HG03469 (cell line): ENCODE measurements around the gene CHCHD6.

Experiments used
- ATAC-seq: cut with Tn5 transposase; IDR thresholded peaks from one replicate; pipeline ENCODE4 v1.9.1; 2021; ENCODE audit warnings: mild to moderate bottlenecking, moderate library complexity, moderate number of reproducible peaks; ENCODE audit not compliant: unreplicated experiment

CHCHD6 gene

DNA sequence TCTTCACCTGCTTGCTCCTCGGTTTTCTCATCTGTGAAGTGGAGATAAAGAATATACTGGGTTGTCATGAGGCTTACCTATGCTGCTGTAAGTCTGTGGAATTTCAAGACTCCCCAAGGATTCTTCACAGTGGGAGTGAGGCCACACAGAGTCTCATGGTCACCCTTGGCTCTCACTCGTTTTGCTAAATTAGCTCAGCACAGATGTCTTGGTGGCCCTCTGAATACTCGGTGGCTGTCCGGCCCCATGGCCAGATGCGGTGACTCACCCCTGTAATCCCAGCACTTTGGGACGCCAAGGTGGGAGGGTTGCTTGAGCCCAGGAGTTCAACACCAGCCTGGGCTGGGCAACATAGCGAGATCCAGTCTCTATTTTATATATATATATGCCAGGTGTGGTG is 5.0 kb upstream of the CHCHD6 start:
- ATAC-seq = no peak

DNA sequence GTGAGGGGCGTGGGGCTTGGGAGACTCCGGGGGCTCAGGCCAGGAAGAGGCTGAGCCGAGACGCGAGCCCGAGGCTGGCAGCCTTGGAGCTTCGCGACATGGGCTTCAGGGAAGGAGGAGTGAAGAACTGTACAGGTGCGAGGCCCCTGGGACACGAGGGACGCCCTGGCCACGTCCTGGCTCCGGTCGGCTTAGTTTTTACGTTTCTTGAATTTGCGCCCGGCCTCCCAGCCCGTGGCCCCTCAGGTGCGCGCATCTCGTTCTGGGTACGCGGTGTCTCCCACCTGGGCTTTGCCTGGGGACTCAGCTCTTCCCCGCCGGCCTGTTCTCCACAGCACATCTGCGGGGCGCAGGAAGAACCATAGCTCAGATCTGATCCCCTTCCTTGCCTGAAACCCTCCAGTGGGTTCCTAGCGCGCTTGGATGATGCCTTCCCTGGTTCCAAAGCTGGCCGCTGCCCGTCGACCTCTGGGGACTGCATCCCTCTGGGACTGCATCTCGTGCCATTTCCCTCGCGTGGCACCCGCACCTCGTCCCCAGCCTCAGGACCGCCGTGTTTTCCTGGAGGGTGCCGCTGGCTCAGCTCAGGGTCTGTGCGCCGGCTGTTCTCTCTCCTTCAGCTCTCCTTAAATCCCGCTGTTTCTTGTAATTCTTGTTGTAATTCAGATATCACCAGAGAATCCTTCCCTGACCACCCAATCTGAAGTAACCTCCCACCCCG is 614 bp downstream of the CHCHD6 start:
- no peak for ATAC-seq

DNA sequence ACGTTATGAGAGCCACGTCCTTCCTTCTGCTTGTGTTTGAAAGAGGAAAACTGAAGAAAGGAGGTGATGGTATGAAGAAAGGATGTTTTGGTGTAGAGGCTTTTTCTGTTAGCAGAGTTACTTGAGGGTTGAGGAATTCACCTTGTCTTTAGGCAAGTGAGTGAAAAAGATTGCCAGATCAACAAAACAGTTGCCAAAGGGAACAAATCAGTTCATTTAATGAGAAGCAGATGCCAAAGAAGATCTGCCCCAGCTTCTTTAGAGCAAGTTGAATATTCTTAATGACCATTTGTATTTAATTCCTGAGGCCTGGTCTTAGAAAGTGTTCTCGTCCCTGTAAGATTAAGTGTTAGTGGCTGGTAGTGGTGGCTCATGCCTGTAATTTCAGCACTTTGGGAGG is 2.6 kb downstream of the CHCHD6 start:
- no peak for ATAC-seq

DNA sequence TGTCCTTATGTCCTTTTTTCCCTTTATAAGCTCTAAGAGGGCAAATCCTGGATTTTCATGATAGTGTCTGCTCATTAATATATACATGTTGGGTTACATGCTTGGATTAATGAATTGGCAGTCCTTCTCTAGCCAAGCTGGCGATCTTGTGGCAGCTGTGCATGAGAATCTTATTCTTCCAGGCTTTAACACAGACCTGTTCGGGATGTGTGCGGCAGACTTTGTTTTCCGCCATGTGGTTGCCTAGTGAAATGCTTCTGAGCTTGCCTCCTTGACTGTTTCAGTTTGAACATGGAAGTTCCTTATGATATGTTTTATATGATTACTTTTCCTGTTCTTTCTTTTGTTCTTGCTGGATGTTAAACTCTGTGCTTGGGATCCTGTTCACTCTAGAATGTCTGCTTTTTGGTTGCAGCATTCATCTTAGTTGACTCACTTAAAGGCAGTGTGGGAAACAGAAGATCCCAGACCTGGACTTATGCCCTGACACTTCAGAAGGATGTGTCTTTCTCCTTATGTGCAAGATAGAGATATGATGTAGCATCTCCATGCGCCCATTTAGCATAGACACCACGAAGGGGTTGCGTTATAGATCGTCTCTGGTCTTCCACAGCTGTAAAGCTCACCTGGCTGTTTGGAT is 7.2 kb downstream of the CHCHD6 start:
- ATAC-seq = no peak

DNA sequence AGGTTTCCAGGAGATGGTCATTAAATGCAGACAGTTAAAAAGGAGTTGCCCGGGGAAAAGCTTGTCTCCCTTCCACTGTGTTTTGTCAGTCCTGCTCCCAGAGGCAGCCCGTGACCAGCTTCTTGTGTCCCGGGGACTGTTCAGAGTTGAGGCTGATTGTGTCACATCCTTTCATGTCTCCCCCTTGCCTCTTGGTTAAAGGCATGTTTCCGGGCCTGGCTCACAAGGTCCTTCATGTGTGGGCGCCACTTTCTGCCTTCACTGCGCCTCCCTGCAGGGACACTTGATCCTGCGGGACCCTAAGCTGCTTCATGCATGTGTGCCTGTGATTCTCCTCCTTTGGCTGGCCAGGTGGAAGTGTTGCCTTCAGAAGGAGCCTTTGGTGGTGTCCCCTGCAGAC is 9.2 kb downstream of the CHCHD6 start:
- no peak for ATAC-seq

DNA sequence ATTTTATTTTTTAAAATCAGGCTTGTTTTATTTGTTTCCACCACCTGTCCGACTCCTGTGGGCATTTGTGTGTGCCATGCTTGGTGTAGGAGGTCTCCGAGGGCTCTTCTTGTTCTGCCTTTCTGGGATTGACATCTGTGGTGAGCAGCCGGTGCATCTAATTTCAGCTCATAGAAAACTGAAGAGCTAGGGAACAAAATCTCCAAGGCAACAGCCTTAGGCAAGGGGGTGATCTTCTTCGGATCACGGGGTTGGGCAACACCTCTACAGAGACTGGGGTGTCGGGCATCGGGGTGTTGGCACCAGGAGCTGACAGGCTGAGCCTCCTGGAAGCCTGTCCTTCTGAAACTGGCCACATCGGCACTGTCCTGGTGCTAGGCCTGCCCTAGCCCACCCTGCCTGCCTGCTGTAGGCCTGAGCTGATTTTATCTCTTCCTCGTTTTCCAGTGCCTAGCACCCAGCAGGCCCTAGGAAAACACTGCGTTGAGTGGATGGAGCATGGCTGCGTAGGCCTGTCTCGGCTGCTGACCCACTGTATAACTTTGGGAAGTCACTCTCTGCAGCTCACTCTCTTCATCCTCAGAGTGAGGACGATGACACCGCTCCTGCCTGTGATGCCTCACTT is 10.3 kb downstream of the CHCHD6 start:
- no peak for ATAC-seq

DNA sequence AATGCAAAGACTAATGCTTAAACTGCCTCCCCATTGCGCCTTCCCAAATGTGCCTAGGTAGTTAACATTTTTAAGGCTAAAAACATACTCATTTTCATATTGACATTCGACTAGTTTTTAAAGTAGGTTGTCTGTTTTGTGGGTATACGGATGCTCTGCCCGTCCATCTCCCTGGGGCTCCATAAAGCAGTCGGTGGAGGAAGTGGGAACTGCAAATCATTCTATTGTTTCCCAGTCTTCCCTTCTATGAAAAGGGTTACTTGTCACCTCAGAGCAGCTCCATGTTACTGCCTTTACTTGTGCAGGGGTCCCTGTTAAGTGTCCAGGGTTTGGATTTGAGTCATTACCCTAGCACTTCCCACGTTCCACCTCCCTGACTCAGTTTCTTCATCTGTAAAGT is 10.9 kb downstream of the CHCHD6 start:
- no peak for ATAC-seq

DNA sequence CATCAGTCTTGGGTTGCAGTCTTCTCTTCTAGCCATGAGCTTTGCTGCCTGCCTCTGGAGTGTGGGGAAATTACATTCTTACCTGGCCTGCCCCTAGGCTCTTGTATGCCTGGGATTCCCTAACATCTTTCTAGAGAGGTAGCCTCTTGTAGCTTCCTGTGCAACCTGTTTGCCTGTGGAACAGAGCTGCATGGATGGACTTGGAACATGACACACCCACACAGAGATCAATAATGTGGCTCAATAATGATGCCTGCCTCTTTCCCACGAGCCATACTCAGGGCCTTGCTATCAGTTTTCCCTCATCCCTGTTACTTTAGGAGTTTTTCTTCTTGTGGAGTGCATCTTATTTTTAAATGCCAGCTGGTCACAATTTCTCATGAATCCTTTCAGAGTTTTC is 11.4 kb downstream of the CHCHD6 start:
- ATAC-seq = no peak

DNA sequence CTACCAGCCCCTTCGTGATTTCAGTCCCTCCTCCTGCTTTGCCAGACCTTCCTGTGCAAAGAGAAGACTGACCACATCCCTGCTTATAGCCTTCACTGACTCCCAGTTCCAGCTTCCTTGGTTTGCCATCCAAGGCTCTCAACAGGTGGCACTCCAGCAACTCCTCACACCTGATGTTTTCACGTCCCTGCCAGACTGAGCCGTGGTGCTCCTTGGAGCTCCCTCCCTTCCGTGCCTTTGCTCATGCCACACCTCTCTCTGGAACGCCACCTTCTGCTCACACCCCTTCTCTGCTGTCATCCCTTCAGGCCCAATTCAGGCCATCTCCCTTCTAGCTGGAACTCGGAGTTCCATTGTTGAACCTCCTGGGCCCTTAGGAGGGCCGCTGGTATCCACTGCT is 12.0 kb downstream of the CHCHD6 start:
- ATAC-seq = no peak

DNA sequence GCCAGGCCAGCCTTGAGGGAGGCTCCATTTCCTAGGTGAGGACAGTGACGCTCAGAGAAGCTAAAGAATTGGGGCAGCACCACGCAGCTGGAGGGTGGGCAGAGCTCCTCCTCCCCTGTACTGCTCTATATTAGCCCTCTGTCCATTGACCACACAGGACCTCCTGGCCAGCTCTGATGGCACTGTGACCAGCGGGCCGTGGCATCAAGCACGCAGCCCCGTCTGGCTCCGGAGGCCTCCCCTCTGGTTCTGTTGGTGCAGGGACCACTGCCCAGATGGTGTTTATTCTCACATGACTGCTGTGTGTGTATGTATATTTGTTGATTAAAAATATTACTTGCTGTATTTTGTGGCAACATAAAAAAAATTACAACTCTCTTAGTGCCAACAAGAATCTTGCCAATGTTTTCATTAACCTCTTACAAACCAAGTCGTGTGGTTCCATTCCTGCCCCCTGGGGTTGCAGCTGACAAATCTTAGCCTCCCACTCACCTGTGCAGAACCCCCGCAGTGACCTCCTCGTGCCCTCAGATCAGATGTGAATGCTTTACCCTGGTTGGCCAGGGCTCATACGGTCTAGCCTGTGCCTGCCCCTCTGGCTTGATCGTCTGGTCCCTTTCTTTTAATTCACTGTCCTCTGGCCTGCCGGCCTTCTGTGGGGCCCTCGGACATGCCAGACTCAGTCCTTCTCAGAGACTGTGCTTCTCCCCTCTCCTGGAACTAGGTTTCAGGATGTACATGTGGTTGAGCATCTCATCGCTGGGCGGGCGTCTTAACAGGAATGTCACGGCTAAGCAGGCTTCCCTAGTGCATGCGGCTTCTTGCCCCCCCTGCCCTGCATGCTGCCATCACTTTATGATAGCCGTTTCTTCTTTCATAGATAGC is 14.8 kb downstream of the CHCHD6 start:
- no peak for ATAC-seq

DNA sequence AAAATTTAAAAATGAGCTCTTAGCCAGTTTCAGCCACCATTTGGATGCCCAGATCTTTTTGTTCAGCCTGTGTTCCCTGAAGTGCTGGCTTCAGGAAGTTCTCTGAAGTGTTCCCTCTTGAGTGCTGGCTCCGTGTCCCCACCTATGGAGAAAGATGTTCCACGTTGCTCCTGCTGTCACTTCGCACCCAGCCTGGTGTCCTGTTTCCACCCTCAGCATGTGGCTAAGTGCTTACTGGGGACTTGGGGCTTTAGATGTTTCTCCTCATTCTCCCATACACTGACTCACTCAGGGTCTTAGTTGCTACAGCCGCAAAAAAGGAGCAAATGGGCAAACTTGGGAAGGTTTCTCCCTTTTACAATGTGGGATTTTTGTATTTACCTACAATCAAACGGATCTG is 16.6 kb downstream of the CHCHD6 start:
- ATAC-seq = no peak

DNA sequence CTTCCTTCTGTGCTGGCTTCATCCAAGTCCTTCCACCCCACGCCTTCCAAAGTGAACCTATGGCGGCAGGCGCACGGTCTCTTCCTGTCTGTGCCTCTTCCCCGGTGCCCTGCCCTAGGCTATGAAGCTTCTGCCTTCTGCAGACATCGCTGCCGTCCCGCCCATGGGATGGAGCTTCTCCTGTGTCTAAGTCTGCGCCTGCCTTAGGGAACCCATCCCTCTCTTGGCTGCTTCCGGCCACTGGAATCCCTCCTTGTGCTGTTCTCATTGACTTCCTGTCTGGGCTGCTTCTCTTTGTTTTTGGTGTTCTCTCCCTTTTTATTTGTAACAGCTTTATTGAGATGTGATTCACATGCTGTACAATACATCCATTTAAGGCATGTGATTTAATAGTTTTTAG is 17.2 kb downstream of the CHCHD6 start:
- no peak for ATAC-seq

DNA sequence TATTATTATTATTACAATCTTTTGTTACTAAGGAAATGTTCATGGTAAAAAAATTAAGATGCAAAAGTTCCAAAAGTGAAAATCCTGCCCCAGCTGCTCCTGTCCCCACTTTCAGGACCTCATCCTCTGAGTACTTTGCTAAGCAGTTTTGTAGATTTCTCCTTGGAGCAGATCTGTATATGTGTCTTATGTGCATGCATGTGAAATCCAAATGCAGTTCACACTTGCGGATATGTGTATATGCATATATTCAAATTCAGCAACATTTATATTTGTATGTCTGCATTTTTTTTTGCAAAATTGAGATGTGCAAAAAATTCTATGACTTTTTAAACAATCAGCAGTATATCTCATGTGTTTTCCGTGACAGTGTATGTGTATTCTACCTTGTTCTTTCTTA is 19.2 kb downstream of the CHCHD6 start:
- no peak for ATAC-seq

DNA sequence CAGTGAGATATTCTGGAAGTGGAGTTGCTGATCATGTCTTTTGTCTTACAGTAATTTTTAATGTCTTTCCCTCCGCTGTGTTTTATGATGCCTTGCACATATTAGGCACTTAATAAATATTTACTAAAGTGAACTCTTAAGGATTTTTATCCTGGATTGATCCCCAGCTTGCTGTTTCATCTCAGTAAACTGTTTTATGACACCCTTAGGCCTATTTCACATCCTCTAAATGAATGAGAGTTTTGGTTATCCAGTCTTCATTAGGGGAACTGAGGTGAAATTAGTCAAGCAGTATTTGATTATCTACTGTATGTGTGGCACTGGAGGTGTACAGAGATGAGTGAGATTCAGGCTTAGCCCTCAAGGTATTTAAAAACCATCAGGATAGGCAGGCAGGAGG is 19.8 kb downstream of the CHCHD6 start:
- no peak for ATAC-seq

DNA sequence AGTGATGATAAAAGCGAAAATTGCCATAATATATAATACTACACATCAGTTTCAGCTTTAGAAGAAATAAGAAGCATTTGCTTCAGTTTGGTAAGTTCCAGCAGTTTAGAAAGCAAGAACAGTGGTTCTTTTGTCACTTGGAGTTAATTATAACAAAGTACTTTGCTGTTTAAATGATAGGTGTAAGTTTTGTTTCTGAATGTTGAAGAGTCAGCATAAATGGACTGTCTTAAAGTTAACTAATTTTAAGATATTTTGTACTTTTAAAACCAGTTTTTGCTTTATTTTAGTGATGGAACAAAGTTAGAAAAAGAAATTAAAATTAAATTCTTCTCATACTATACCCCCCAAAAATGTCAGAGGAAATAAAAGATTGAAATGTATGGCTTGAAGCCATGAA is 24.6 kb downstream of the CHCHD6 start:
- no peak for ATAC-seq

DNA sequence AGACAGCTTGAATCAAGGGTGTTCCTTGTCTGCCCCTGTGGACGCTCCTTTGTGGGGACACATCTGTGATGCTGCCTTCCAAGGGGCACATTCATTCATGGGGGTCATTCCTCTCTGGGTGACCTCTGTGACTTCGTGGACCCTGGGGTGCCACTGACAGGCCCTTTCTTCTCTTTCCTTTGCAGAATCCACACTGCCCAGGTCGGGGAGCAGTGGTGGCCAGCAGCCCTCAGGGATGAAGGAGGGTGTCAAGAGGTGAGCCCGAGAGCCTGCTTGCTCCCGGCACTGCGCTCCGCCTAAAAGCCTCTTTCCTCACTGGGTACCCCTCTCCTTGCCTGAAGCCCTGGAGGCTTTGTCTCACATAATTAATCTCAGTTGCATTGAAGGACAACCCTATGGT is 26.3 kb downstream of the CHCHD6 start:
- ATAC-seq = no peak

DNA sequence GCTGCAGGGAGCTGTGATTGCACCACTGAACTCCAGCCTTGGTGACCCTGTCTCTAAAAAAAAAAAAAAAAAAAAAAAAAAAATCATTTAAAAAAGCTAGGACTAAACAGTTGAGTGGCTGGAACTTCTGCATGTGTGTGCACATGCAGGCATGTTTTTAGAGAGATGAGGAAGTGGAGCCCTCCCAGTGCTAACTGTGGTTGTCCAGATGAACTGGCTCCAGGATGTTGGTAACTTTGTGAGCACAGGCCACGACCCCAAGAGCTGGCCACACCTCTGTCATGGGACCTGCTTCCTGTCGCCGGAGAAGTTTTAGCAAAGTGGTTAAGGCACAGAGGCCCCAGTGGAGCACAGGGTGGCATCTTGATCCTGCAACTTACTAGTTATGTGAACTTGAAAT is 27.0 kb downstream of the CHCHD6 start:
- no peak for ATAC-seq

DNA sequence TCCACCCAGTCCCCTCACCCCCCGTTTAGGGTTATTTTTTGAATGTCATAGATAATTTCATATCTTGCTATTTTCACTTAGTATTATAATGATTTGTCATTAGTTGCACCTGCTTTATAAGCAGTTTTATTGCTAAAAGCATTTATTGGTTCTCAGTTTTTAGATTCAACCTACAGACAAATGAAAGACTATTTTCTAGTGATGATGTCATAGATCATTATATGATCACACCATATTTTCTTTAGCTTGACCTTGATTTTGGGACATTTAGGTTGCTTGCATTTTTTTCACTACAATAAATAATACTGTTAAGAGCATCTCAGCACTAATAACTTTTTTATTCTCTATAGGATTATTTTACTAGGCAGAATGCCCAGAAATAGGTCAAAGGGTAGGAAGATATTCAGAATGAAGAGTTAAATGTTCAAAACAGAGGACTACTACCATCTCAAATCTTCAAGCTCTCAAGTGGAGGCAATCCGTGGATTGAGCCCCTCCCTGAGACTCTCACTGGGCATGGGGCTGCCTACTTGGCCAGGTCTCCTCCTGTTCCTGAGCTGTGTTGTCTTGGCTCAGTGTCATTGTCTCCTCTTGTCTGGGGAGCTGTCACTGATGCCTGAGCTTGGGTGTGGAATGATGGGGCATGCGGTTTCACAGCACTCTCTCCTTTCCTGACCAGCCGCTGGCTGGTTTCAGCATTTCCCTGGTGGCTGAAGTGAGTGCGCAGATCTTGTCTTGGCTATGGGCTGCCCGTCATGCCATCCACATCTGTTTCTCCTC is 28.4 kb downstream of the CHCHD6 start:
- no peak for ATAC-seq

DNA sequence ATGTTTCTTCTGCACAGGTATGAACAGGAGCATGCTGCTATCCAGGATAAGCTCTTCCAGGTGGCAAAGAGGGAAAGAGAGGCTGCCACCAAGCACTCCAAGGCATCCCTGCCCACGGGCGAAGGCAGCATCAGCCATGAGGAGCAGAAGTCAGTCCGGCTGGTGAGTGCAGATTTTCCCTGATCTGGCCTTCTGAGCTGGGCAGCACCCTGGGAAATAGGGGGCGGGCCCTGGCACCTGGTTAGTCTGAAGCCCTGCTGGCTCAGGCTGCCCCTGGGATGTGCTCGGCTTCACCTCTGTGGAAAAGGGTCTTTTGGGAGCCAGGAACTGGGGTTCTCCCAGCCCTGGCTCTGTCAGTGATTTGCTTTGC is 29.0 kb downstream of the CHCHD6 start:
- no peak for ATAC-seq

DNA sequence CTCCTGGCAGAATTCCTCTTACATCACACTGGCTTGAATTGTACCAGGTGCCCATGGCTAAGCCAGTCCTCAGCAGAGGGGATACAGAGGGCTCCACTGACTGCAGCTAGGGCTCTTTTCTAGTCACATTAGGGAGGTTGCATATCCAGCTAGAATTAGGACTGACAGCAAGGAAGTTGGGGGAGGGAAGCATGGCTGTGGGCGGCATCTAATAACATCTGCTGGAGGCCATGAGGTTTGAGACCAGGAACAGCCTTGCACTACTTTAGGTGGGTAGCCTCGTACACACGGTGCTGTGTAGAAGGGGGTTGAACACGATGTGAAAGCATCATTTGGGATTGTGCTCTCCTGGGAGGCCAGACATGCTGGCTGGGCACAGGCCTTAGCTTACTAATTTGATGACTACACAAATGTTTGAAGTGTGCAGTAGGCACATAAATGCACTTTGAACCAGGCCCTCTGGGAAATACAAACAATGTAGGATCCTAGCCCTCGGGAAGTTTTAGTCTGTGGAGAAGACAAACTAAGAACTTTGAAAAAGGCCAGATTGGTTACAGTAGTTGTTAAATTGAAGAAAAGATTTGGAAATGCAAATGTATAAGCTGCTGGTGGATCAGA is 30.2 kb downstream of the CHCHD6 start:
- ATAC-seq = no peak
